HepG2 (cell line): ENCODE data around the gene R3HDM1. TPM values are rescaled to one million over a fixed set of nuclear protein-coding genes. Genes with fewer than 3 reads are reported as not detected.

Experiments
- AFF4 ChIP-seq: sonication (generic); formaldehyde crosslinking; IDR thresholded peaks from 2 replicates; pipeline ENCODE4 v1.4.0; 2020; ENCODE audit warnings: missing genetic modification reagents
- BCLAF1 ChIP-seq: fragments of 450-650 bp; IDR thresholded peaks from 2 replicates; pipeline ENCODE4 v1.6.1; 2017; ENCODE audit warnings: mild to moderate bottlenecking
- HIVEP1 ChIP-seq: sonication (generic); formaldehyde crosslinking; IDR thresholded peaks from 2 replicates; pipeline ENCODE4 v1.4.0; 2020; ENCODE audit warnings: mild to moderate bottlenecking, missing genetic modification reagents
- JUND ChIP-seq: sonication (generic); formaldehyde crosslinking; IDR thresholded peaks from 2 replicates; pipeline ENCODE4 v1.8.0; 2022; ENCODE audit warnings: mild to moderate bottlenecking, missing genetic modification reagents
- KLF12 ChIP-seq: sonication (generic); formaldehyde crosslinking; IDR thresholded peaks from 2 replicates; pipeline ENCODE4 v1.4.0; 2020; ENCODE audit warnings: missing genetic modification reagents, borderline replicate concordance
- MIER3 ChIP-seq: IDR thresholded peaks from 2 replicates; pipeline ENCODE4 v1.6.1; 2016; ENCODE audit warnings: missing compliant biosample characterization, borderline replicate concordance
- MYC ChIP-seq: sonication (generic); formaldehyde crosslinking; IDR thresholded peaks from 2 replicates; pipeline ENCODE4 v1.9.0; 2021; ENCODE audit warnings: missing genetic modification reagents, borderline replicate concordance
- SIN3A ChIP-seq: IDR thresholded peaks from 2 replicates; pipeline ENCODE4 v1.6.1; 2011; ENCODE audit warnings: low read depth, mild to moderate bottlenecking, control low read depth, low read length, borderline replicate concordance
- SIN3B ChIP-seq: fragments of 150-350 bp; IDR thresholded peaks from 2 replicates; pipeline ENCODE4 v1.6.1; 2014; ENCODE audit warnings: low read length
- TIGD3 ChIP-seq: sonication (generic); formaldehyde crosslinking; IDR thresholded peaks from 2 replicates; pipeline ENCODE4 v1.5.1; 2020; ENCODE audit warnings: mild to moderate bottlenecking, missing genetic modification reagents, borderline replicate concordance
- ZBTB33 ChIP-seq: sonication (generic); formaldehyde crosslinking; IDR thresholded peaks from 2 replicates; pipeline ENCODE4 v1.4.0; 2020; ENCODE audit warnings: missing genetic modification reagents
- ZNF281 ChIP-seq: sonication (generic); formaldehyde crosslinking; IDR thresholded peaks from 2 replicates; pipeline ENCODE4 v1.4.0; 2020; ENCODE audit warnings: missing genetic modification reagents, borderline replicate concordance
- ZNF296 ChIP-seq: sonication (generic); formaldehyde crosslinking; conservative IDR thresholded peaks from 2 replicates; pipeline ENCODE4 v1.5.0; 2020; ENCODE audit warnings: mild to moderate bottlenecking, missing genetic modification reagents
- ZNF713 ChIP-seq: sonication (generic); formaldehyde crosslinking; IDR thresholded peaks from 2 replicates; pipeline ENCODE4 v1.4.0; 2020; ENCODE audit warnings: mild to moderate bottlenecking, missing genetic modification reagents
- ZNF724P ChIP-seq: sonication (generic); formaldehyde crosslinking; IDR thresholded peaks from 2 replicates; pipeline ENCODE4 v1.8.0; 2022; ENCODE audit warnings: missing genetic modification reagents, borderline replicate concordance
- polyA plus RNA-seq, 8 experiments: library from polyadenylated mRNA; depleted of rRNA in 3 of 8; stranded (reverse) in 7 of 8; unstranded in 1 of 8; fragments of >200 nt; fragmentation: Illumina TruSeq in 4 of 8; extraction: Trizol in 4 of 8; gene quantifications; 2 replicates each; pipeline versions ENCODE4 v1.2.1 to v1.2.3, GENCODE V29; 2011 to 2016; ENCODE audit warnings: low read depth in 4 of 8, missing spikeins in 1 of 8, mixed read lengths in 1 of 8; ENCODE audit not compliant: insufficient read depth in 1 of 8
- total RNA-seq, 5 experiments: library from RNA; depleted of rRNA; stranded (reverse); fragments of >200 nt; fragmentation: Illumina TruSeq; extraction: Trizol; gene quantifications; 2 replicates each; pipeline ENCODE4 v1.2.3, GENCODE V29; 2016; ENCODE audit warnings: low read depth in 1 of 5

Gene R3HDM1
- total and polyA plus RNA-seq, 2 of the 13 experiments (the other 11 are each of a cell fraction or from before 2014, with no cell fraction given): 15.7 to 54.3 TPM

GRCh38 chr2:135741395-135742324 is 210.4 kb downstream of the R3HDM1 start, which contains the start of gene UBXN4 (continued):
- TF ChIP-seq JUND (peak; percentile 97), SIN3A (no peak), AFF4 (no peak), ZNF713 (CRISPR knock-in tag) (no peak), ZNF724P (peak; percentile 88; the same call in 1 of the 2 replicates), ZNF296 (no peak), HIVEP1 (CRISPR knock-in tag) (peak; percentile 59; the same call in 1 of the 2 replicates), MIER3 (peak; percentile 95), BCLAF1 (no peak), MYC (peak; percentile 87), KLF12 (CRISPR knock-in tag) (peak; percentile 84), ZNF281 (CRISPR knock-in tag) (no peak), SIN3B (no peak; the same call in 1 of the 2 replicates), ZBTB33 (no peak), TIGD3 (CRISPR knock-in tag) (no peak)
